ENCODE data around the gene ATP1A4.

The ATP1A4 gene

GRCh38 chr1:160220301-160220700 lies 68.9 kb downstream of the ATP1A4 start:
- H3K9ac ChIP-seq, result no peak overlapping the region
- no peak for TF ChIP-seq Cebpa-rat (IDR thresholded peaks at IDR 0.05)
- H3K4me3 ChIP-seq, result no peak overlapping the region
- H3K27me3 ChIP-seq, result no peaks in the 10 kb centered on the region
- H4K20me1 ChIP-seq, result peaks cover 12% of the 10 kb centered on the region; the same call in 1 of the 2 replicates
- no peak overlapping the region for H3K4me2 ChIP-seq
- no peaks in the 10 kb centered on the region for H3K9me3 ChIP-seq
- H3K36me3 ChIP-seq, result peaks cover 99% of the 10 kb centered on the region
- H3K4me1 ChIP-seq, result no peaks in the 10 kb centered on the region
- no peak overlapping the region for H3K27ac ChIP-seq

DNA sequence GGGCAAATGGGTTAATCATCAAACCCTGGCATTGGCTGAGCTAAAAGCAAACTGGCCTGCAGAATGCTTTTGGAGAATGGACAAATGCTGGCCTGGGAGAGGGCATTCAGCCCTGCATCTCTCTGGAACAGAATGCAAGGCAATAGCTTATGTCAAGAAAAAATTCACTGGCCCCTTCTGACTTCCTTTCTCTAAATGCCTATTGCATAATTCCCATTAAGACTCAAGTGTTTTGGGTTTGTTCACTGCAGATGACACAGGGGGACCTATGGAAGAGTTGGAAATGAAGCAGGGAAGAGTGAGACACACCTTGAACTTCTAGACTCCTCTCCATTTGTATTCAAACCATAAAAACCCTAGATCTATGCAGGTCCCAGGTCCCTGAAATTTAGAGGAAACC lies 69.7 kb downstream of the ATP1A4 start:
- TF ChIP-seq Cebpa-rat (IDR thresholded peaks at IDR 0.05), result no peak
- peaks cover 12% of the 10 kb centered on the region; the same call in 1 of the 2 replicates for H4K20me1 ChIP-seq
- no peaks in the 10 kb centered on the region for H3K9me3 ChIP-seq
- H3K4me3 ChIP-seq, result no peak overlapping the region
- no peak overlapping the region for H3K4me2 ChIP-seq
- no peaks in the 10 kb centered on the region for H3K27me3 ChIP-seq
- H3K9ac ChIP-seq, result no peak overlapping the region
- peaks cover 99% of the 10 kb centered on the region for H3K36me3 ChIP-seq
- no peaks in the 10 kb centered on the region for H3K4me1 ChIP-seq
- no peak overlapping the region for H3K27ac ChIP-seq

DNA sequence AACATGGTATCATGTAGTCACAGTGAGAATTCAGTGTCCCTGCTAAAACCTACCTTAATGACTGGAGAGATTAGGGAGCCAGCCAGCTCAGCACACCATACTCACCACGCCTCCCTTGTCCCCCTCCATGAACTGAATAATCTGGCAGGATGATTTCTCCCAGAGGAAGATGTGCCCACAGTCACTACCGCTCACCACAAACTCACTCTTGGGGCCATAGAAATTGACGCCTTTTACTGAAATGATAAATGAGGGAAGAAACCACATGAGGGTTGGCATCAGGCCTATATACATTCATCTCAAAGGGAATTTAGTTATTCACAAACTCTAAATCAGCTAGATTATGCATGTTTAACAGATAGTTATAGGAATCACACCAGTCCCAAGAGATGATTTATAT lies 71.1 kb downstream of the ATP1A4 start:
- H3K9me3 ChIP-seq, result no peaks in the 10 kb centered on the region
- no peaks in the 10 kb centered on the region for H3K27me3 ChIP-seq
- H3K36me3 ChIP-seq, result peaks cover 100% of the 10 kb centered on the region
- H3K27ac ChIP-seq, result no peak overlapping the region
- no peak overlapping the region for H3K4me2 ChIP-seq
- no peak for TF ChIP-seq Cebpa-rat (IDR thresholded peaks at IDR 0.05)
- no peaks in the 10 kb centered on the region for H3K4me1 ChIP-seq
- no peak overlapping the region for H3K4me3 ChIP-seq
- no peak overlapping the region for H3K9ac ChIP-seq
- 0 out of 2 replicates have a peak, but pooled peaks cover 12% of the 10 kb centered on the region for H4K20me1 ChIP-seq

GRCh38 chr1:160224606-160225005 lies 73.2 kb downstream of the ATP1A4 start:
- H4K20me1 ChIP-seq, result 0 out of 2 replicates have a peak, but pooled peaks cover 8% of the 10 kb centered on the region
- H3K9ac ChIP-seq, result no peak overlapping the region
- no peak overlapping the region for H3K4me2 ChIP-seq
- TF ChIP-seq Cebpa-rat (IDR thresholded peaks at IDR 0.05), result no peak
- peaks cover 100% of the 10 kb centered on the region for H3K36me3 ChIP-seq
- no peak overlapping the region for H3K4me3 ChIP-seq
- H3K27me3 ChIP-seq, result no peaks in the 10 kb centered on the region
- no peaks in the 10 kb centered on the region for H3K9me3 ChIP-seq
- H3K27ac ChIP-seq, result no peak overlapping the region
- no peaks in the 10 kb centered on the region for H3K4me1 ChIP-seq

DNA sequence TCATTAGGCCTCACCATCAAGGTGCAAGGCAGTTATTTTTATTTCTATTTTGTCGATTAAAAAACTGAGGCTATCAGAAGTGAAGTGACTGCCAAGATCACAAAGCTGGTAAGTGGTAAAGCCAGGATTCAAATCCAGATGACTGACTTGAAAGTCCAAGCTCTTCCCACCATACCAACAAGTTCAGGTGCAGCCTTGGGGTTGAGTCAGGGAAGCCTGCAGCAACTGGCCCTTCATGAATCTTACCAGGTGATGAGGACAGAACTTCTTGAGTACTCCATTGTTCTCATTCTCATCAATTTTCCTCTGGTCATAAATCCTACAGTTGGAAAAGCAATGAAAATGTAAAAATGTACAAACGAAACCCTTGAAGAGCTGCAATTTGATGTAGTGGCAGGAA lies 73.9 kb downstream of the ATP1A4 start:
- H3K9ac ChIP-seq, result no peak overlapping the region
- H3K36me3 ChIP-seq, result peaks cover 100% of the 10 kb centered on the region
- H3K4me1 ChIP-seq, result no peaks in the 10 kb centered on the region
- H4K20me1 ChIP-seq, result 0 out of 2 replicates have a peak, but pooled peaks cover under 1% of the 10 kb centered on the region
- H3K9me3 ChIP-seq, result no peaks in the 10 kb centered on the region
- H3K4me3 ChIP-seq, result no peak overlapping the region
- H3K27me3 ChIP-seq, result no peaks in the 10 kb centered on the region
- TF ChIP-seq Cebpa-rat (IDR thresholded peaks at IDR 0.05), result no peak
- no peak overlapping the region for H3K27ac ChIP-seq
- no peak overlapping the region for H3K4me2 ChIP-seq

GRCh38 chr1:160226623-160227022 lies 75.2 kb downstream of the ATP1A4 start:
- TF ChIP-seq Cebpa-rat (IDR thresholded peaks at IDR 0.05), result no peak
- Histone ChIP-seq H3K27ac (no peak overlapping the region), H3K9ac (no peak overlapping the region), H3K27me3 (no peaks in the 10 kb centered on the region), H3K4me1 (no peaks in the 10 kb centered on the region), H3K36me3 (peaks cover 100% of the 10 kb centered on the region), H3K4me3 (no peak overlapping the region), H3K4me2 (no peak overlapping the region), H4K20me1 (no peaks in the 10 kb centered on the region), H3K9me3 (no peaks in the 10 kb centered on the region)

- no peaks in the 10 kb centered on the region for H3K4me1 ChIP-seq
- H4K20me1 ChIP-seq, result no peaks in the 10 kb centered on the region
- H3K27me3 ChIP-seq, result no peaks in the 10 kb centered on the region
- TF ChIP-seq Cebpa-rat (IDR thresholded peaks at IDR 0.05), result no peak
- no peaks in the 10 kb centered on the region for H3K9me3 ChIP-seq
- no peak overlapping the region for H3K27ac ChIP-seq
- H3K4me3 ChIP-seq, result no peak overlapping the region
- H3K36me3 ChIP-seq, result peaks cover 100% of the 10 kb centered on the region
- H3K9ac ChIP-seq, result no peak overlapping the region
- no peak overlapping the region for H3K4me2 ChIP-seq
Measured at GRCh38 chr1:160227034-160227433, 75.6 kb downstream of the ATP1A4 start.

DNA sequence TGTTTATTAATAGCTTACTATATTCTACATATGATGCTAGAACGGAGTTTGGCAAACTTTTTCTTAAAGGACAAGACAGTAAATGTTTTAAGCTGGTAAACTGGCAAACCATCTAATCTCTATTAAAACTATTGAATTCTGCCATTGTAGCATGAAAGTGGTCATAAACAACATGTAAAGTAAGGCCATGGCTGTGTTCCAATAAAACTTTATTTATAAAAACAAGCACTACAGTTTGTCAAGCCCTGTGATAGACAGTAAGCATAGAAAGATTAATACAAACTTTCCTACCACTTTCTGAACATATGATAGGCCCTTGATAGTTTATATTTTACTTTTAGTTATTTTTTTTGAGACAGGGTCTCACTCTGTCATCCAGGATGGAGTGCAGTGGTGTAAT lies 76.2 kb downstream of the ATP1A4 start:
- Histone ChIP-seq H3K9ac (no peak overlapping the region), H3K4me1 (no peaks in the 10 kb centered on the region), H3K4me2 (no peak overlapping the region), H4K20me1 (no peaks in the 10 kb centered on the region), H3K27ac (no peak overlapping the region), H3K9me3 (no peaks in the 10 kb centered on the region), H3K27me3 (no peaks in the 10 kb centered on the region), H3K36me3 (peaks cover 100% of the 10 kb centered on the region), H3K4me3 (no peak overlapping the region)
- no peak for TF ChIP-seq Cebpa-rat (IDR thresholded peaks at IDR 0.05)

DNA sequence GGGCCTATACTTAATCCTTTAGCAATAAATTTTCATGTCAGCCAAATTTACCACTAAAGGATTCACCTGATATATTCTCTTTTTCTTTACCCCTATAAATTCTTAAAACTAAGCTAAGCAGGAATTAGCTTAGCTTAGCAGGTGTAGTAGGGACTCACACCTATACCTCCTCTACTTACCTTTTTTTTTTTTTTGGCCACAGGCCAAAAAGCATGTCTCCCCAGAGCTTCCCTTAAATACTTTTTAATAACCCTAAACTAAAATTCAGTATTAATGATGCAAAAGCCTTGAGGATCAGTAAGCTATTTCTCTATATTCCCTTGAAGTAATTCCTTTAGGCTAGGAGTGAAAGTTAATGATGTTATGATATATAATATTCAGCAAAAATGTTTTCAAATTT lies 77.0 kb downstream of the ATP1A4 start:
- no peak overlapping the region for H3K27ac ChIP-seq
- H4K20me1 ChIP-seq, result peaks cover 4% of the 10 kb centered on the region; the same call in 1 of the 2 replicates
- H3K27me3 ChIP-seq, result no peaks in the 10 kb centered on the region
- no peak for TF ChIP-seq Cebpa-rat (IDR thresholded peaks at IDR 0.05)
- no peak overlapping the region for H3K9ac ChIP-seq
- no peaks in the 10 kb centered on the region for H3K4me1 ChIP-seq
- H3K4me2 ChIP-seq, result no peak overlapping the region
- peaks cover 99% of the 10 kb centered on the region for H3K36me3 ChIP-seq
- H3K4me3 ChIP-seq, result no peak overlapping the region
- H3K9me3 ChIP-seq, result no peaks in the 10 kb centered on the region

DNA sequence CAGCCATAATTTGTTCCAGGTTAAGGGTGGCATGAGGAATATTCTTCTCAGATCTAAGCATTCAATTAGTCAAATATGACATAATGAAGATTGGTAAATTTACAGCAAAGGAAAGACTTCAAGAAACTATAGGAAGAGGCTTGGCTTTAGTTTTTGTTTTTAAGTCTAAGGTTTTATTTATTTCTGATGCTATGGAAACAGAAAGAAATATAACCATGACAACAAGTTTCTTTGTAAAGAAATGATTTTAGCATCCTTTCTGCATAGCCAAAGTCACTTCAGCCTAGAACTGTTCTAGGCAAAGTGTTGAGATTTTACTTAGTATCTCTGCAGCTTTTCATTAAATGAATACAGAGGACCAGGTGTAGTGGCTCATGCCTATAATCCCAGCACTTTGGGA lies 81.5 kb downstream of the ATP1A4 start:
- Histone ChIP-seq H3K9me3 (no peaks in the 10 kb centered on the region), H3K27me3 (no peaks in the 10 kb centered on the region), H3K4me2 (no peak overlapping the region), H3K9ac (no peak overlapping the region), H3K36me3 (peaks cover 99% of the 10 kb centered on the region), H3K4me3 (no peak overlapping the region), H4K20me1 (peaks cover 9% of the 10 kb centered on the region; the same call in 1 of the 2 replicates), H3K4me1 (no peaks in the 10 kb centered on the region), H3K27ac (no peak overlapping the region)
- no peak for TF ChIP-seq Cebpa-rat (IDR thresholded peaks at IDR 0.05)
